ENCODE data around the gene CDK5RAP2.

CDK5RAP2 gene

GRCh38 chr9:120434532-120434931 lies 145.4 kb downstream of the CDK5RAP2 start:
- no peak for DNase-seq

- no peak for DNase-seq
These were observed 146.3 kb downstream of the CDK5RAP2 start for GRCh38 chr9:120433701-120434100.

- DNase-seq, result no peak
These were observed 147.4 kb downstream of the CDK5RAP2 start for GRCh38 chr9:120432600-120432999.

GRCh38 chr9:120431268-120431667 lies 148.7 kb downstream of the CDK5RAP2 start:
- no peak for DNase-seq

GRCh38 chr9:120424248-120424647 lies 155.7 kb downstream of the CDK5RAP2 start:
- DNase-seq, result no peak

DNA sequence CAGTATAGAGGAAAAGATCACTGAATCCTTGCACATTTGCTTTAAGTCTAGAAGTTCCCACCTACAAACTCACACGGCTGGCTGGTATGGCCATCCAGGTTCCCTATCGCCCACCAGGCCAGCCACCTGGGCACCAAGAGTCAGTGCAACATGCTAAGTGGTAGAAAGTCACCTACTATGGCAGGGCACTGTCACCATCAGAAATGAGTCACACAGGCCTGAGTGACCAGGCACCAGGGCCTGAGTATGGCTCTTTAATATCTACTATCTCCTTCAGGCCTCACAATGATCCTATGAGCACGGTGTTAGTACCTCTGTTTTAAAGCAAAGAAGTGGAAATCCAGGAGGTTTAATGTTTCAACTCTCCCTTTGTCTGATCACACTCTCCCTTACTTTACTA lies 156.2 kb downstream of the CDK5RAP2 start:
- DNase-seq, result no peak

GRCh38 chr9:120421977-120422376 lies 158.0 kb downstream of the CDK5RAP2 start:
- DNase-seq, result no peak

GRCh38 chr9:120418315-120418714 lies 161.7 kb downstream of the CDK5RAP2 start:
- DNase-seq, result no peak

DNA sequence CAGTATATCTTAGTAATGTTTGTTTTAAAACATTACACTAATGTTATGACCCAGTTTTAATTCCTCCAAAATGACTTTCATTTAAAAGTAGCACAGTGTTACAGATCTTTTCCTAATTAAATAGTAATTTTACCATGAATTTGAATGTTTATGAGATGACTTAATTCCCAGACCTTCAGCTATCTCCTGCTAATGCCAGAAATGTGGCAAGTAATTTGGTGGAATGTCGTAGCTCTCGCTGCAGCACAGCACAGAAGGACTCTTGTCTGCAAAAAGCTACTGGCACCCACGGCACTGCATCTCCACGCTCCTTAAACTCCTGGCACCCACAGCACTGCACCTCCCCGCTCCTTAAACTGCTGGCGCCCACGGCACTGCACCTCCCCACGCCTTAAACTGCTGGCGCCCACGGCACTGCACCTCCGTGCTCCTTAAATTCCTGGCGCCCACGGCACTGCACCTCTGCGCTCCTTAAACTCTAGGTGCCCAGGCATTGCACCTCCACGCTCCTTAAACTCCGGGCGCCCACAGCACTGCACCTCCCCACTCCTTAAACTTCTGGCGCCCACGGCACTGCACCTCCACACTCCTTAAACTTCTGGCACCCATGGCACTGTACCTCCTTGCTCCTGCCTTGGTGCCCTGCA lies 163.1 kb downstream of the CDK5RAP2 start:
- no peak for DNase-seq

GRCh38 chr9:120413121-120414048 lies 166.6 kb downstream of the CDK5RAP2 start:
- DNase-seq, result no peak

DNA sequence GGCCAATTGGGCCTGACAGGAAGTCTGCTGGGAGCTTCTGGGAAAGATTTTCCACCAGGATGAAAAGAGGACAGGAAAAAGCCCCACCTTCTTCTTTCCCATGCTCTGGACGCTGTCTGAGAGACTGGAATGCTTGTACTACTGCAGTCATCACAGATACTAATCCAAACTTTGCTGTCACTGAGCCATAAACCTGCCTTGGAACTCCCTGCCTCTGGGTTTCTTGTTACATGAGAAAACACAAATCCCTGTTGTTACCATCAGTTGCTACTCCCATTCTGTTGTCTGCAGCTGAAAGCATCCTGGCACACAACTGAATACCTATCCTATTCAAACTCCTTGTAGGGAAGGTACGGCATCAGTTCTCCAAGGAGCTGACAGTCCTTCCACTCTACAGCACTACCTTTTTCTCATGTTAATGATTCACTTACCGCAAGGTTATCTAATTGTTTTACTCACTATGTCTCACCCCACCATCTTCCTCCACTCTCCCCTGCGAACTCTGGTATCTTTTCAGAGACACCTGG lies 167.5 kb downstream of the CDK5RAP2 start:
- DNase-seq, result no peak

DNA sequence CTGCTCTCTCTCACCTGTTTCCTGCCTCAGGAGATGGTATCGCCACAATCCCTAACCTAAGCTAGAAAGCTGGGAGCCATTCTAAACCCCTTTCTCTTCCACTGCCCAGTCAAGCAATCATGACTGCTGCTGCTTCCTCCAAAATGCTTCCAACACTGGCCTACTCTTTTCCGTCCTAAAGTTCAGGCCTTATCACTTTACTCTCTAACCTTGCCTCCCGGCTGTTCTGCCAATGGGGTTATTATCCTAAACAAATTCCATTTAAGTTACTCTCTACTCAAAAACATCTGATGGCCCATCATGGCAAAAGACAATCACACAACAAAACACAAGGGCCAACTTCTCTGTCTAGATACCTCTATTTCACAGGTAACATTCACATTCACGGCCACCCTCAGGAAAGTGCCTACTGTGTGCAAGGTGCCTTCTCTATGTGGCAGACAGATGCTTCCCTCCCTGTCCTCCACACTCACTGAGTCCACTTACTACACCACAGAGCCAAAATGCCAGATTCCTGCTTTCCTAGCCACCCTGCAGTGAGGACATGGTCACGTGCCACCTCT lies 168.0 kb downstream of the CDK5RAP2 start:
- no peak for DNase-seq

- no peak for DNase-seq
These were observed 169.0 kb downstream of the CDK5RAP2 start for GRCh38 chr9:120410925-120411501.

DNA sequence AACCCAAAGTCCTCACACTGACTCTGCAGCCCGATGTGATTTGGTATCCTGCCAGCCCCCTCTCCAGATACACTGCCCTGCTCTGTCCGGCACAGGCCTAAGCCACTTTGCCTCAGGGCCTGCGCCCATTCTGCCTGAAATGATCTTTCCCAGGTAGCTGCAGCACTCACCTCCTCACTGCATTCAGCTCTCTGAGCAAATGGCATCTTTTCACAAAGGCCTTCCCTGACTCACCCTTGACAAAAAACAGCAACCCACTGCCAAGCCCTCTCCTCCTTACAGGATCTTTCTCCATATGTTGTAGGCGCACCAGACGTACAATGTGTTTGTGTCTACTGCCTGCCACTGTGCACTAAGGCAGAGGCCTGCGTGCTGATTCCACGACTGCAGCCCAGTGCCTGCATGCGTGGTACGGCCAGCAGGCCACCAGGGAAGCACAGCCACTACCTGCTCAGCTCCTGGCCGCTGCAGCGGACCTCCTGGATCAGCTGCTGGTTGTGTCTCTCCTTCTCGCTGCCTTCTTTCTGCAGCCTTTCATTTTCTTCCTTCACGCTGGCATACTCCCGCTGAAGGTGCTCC lies 171.2 kb downstream of the CDK5RAP2 start:
- DNase-seq, result no peak

DNA sequence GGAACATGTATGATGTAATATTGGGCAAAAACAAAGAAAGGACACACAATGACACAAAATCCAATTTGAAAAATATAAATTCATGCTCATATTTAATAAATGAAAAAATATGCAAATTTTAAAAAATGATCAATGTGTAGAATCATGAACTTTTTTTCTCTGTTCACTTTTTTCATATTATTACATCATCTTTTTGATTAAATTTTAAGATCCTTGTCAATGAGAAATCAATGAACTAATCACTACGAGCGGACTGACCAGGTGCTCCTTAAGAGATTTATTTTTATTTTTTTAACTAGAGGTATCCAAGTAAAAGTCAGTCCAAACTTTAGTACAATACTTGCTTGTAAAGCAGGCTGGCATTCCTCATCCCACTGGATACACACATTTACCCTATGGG lies 174.1 kb downstream of the CDK5RAP2 start:
- DNase-seq, result no peak

DNA sequence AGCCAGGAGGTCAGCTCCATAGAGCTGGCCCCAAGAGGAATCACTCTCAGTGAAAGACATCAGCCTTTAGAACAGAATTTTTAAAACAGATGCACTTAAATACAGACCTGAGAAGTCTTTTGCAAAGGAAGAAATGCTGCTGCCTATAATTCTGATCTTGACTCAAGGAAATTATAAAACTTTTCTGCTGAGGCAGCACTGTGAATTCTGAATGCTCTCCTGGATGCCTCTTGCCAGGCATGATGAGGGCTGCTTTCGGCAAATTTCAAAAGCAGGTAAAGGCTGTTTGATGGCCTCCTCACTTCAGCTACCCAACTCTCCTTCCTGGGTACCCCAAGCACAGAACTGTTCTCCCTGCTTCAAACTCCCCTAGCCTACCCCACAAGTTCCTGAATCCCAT lies 174.8 kb downstream of the CDK5RAP2 start:
- DNase-seq, result no peak

GRCh38 chr9:120403543-120403856 lies 176.5 kb downstream of the CDK5RAP2 start:
- DNase-seq, result no peak

DNA sequence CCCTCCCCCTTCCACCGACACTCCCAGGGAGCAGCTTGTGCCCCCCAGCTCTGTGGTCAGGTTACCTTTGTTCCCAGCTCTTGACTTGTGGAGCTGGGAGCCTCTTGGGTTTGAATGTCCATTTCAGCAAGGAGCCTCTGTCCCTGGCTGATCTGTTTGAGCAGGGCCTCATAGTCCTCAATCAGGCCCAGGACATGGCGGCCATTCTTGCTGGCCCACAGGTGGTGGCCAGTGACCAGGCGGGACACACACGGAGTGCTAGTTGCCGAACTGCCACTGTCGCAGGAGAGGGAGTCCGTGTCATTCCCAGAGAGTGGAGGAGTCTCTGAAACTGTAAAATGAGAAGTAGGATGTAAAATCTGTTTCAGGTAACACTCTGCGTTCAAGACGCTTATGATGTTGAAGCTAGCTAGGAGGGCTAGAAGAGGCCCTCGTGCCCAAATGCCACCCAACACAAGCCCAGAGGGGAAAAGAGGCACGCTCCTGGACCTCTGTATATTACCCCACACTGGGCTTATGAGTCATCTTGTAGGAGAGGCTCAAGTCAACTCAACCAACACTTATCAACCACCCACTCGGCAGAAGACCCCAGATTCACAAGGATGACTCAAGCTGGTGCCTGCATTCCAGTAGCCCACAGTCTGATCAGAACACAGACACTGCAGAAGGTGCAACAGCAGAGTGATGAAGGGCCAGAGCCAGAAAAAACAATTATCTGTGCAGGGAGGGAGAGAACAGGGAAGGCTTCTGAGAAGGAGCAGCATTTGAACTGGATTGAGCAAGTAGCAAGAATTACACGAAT lies 177.0 kb downstream of the CDK5RAP2 start:
- DNase-seq, result no peak

DNA sequence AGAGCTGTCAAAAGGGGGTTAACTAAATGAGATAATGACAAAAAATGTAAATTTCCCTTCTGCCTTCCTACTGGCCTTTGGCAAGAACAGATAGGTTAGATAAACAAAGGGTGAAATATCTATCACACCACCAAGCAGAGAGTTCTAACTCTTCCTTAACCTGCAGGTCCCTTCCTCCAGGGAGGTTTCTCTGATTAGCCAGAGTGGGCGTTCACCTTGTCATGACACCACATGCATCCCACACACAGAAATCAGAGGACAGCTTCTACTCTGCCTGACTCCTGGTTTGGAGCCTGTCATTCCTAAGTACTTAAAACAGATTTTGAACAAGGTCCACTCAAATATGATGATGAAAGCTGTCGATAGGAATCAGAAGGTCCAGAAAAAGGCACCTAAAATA lies 180.0 kb downstream of the CDK5RAP2 start:
- no peak for DNase-seq

GRCh38 chr9:120398286-120398685 lies 181.7 kb downstream of the CDK5RAP2 start:
- no peak for DNase-seq

GRCh38 chr9:120397453-120397852 lies 182.5 kb downstream of the CDK5RAP2 start:
- no peak for DNase-seq

GRCh38 chr9:120396931-120397330 lies 183.0 kb downstream of the CDK5RAP2 start:
- DNase-seq, result no peak
